ENCODE data around the gene ATG2B. TPM values are rescaled to one million over a fixed set of nuclear protein-coding genes. Genes with fewer than 3 reads are reported as not detected.

Gene ATG2B
- total RNA-seq, 1 donor from 2014 or later = 22.4 TPM

DNA sequence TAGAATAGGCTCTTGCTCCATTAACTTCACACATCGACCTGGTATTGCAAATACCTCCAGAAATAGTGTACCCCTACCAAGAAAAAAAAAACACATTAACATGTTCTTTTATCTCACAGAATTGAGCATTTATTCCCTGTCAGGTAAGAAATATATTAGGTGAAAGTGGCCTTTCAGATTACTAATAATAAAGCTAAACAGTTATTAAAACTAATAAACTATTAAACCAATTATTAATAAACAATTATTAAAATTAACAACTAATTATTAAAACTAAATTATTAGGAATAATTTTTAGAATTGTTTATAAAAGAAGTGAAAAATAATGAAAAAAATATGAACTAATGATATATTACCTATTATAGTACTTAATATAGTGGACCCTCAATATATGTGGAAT is 21.6 kb upstream of the ATG2B start:
- ATAC-seq (no peak), DNase-seq (no peak)
- no peaks in the 10 kb centered on the region for H3K27me3 ChIP-seq (ENCODE audit: low read depth)
- H3K36me3 ChIP-seq = peaks cover 36% of the 10 kb centered on the region
- no peaks in the 10 kb centered on the region for H3K4me1 ChIP-seq
- intact Hi-C loops (cut with DNase I) = no loop called here
- H3K4me3 ChIP-seq = no peak overlapping the region
- TF ChIP-seq, protein P1, sequence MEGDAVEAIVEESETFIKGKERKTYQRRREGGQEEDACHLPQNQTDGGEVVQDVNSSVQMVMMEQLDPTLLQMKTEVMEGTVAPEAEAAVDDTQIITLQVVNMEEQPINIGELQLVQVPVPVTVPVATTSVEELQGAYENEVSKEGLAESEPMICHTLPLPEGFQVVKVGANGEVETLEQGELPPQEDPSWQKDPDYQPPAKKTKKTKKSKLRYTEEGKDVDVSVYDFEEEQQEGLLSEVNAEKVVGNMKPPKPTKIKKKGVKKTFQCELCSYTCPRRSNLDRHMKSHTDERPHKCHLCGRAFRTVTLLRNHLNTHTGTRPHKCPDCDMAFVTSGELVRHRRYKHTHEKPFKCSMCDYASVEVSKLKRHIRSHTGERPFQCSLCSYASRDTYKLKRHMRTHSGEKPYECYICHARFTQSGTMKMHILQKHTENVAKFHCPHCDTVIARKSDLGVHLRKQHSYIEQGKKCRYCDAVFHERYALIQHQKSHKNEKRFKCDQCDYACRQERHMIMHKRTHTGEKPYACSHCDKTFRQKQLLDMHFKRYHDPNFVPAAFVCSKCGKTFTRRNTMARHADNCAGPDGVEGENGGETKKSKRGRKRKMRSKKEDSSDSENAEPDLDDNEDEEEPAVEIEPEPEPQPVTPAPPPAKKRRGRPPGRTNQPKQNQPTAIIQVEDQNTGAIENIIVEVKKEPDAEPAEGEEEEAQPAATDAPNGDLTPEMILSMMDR (IDR thresholded peaks at IDR 0.05) = no peak
- no peak overlapping the region for H3K27ac ChIP-seq
- no peaks in the 10 kb centered on the region for H3K9me3 ChIP-seq

DNA sequence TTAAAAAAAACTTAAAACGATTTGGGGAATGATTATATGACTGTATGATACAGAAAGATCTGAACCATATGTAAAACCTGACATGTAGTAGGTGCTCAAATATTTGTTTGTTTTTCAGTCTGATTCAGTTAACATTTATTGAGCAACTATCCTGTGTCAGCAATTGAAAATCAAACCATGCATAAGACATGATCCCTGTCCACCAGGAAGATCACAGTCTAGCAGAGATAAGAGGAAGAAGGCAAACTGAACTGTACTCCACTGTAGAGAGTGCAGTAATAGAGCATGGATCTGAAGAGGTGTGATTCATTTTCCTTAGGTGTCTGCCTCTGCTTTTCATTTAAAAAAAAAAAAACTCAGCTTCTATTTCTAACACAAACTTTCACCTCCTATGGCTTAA is 20.9 kb upstream of the ATG2B start:
- Histone ChIP-seq H3K9me3 (no peaks in the 10 kb centered on the region), H3K4me1 (no peaks in the 10 kb centered on the region), H3K27ac (no peak overlapping the region), H3K27me3 (ENCODE audit: low read depth) (no peaks in the 10 kb centered on the region), H3K4me3 (no peak overlapping the region), H3K36me3 (peaks cover 36% of the 10 kb centered on the region)
- intact Hi-C loops (cut with DNase I) = no loop called here
- DNase-seq (no peak), ATAC-seq (no peak)
- TF ChIP-seq, protein P1 (IDR thresholded peaks at IDR 0.05) = no peak

DNA sequence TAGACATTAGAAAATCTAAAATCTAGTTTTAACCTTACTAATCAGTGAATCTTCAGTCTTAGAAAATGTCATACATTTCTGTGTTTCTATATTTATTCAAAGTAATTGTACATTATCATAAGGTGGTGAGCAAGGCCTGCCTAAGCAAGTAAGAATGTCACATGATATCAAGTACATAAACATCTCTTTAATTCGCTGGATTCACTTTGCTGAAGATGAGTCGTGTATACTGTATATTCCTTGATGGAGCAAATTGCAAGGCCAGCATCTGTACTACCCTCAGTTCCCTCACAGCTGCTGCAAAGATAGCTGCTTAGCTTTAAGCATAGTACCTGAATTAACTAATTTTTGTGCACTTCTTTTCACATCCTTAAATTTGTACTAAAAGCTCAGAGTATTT is 20.3 kb upstream of the ATG2B start:
- Histone ChIP-seq H3K27me3 (ENCODE audit: low read depth) (no peaks in the 10 kb centered on the region), H3K36me3 (peaks cover 36% of the 10 kb centered on the region), H3K4me1 (no peaks in the 10 kb centered on the region), H3K27ac (no peak overlapping the region), H3K9me3 (no peaks in the 10 kb centered on the region), H3K4me3 (no peak overlapping the region)
- ATAC-seq = no peak
- intact Hi-C loops (cut with DNase I) = no loop called here
- TF ChIP-seq, protein P1 (IDR thresholded peaks at IDR 0.05) = no peak
- DNase-seq = no peak

DNA sequence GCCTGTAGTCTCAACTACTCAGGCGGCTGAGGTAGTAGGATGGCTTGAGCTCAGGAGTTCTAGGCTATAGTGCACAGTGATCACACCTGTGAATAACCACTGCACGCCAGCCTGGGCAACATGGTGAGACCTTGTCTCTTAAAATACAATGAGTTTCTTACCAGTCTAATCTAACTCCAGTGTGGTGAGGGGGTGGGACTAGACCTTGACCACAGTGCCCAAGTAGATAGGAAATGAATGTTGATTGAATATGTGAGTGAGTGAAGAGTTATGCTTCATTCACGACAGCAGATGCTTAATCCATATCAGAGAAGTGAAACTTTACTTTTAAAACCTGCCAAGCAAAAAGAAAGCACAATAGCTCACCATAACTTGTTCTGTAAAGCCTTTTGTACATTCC is 17.6 kb upstream of the ATG2B start:
- Histone ChIP-seq H3K27ac (no peak overlapping the region), H3K4me1 (no peaks in the 10 kb centered on the region), H3K9me3 (no peaks in the 10 kb centered on the region), H3K36me3 (peaks cover 25% of the 10 kb centered on the region), H3K27me3 (ENCODE audit: low read depth) (no peaks in the 10 kb centered on the region), H3K4me3 (no peak overlapping the region)
- TF ChIP-seq, protein P1 (IDR thresholded peaks at IDR 0.05) = no peak
- DNase-seq (no peak), ATAC-seq (no peak)
- intact Hi-C loops (cut with DNase I) = no loop called here

DNA sequence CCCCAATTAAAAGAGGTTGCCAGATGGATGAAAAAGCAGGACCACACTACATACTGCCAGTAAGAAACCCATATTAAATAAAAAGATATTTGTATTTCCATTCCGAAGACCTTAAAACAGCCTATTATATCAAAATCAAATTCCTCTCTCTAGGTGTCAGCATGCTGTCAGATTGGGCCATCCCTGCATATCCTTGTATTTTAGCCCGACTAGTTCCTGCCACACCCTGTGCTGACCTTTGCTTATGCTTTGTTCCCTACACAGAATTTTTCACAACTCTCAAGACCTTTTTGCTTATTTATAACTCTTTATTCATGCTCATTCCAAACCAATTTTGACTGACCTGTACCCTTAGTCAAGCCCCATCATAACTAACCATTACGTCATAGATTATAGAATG is 13.0 kb upstream of the ATG2B start:
- Histone ChIP-seq H3K4me3 (no peak overlapping the region), H3K9me3 (no peaks in the 10 kb centered on the region), H3K27me3 (ENCODE audit: low read depth) (no peaks in the 10 kb centered on the region), H3K4me1 (no peaks in the 10 kb centered on the region), H3K27ac (no peak overlapping the region), H3K36me3 (no peaks in the 10 kb centered on the region)
- DNase-seq (no peak), ATAC-seq (no peak)
- TF ChIP-seq, protein P1 (IDR thresholded peaks at IDR 0.05) = no peak
- intact Hi-C loops (cut with DNase I) = no loop called here

DNA sequence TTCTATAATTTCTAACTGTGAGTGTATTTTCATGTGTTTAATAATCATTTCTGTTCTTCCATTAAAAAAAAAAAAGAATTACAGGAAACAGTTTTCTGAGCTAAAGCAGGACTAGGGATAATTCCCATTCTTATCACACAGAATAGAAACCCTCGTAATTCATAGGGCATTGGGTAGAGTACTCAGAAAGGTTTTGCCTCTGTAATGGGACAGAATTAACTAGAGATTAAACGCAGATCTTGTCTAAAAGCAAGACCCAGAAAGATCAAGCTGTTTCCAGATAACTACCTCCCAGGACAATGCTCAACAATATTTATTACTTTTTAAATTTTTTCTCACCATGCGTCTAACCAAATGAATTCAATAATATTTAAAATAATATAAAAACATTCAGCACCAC is 10.4 kb upstream of the ATG2B start:
- Histone ChIP-seq H3K27ac (no peak overlapping the region), H3K36me3 (no peaks in the 10 kb centered on the region), H3K4me3 (no peak overlapping the region), H3K4me1 (no peaks in the 10 kb centered on the region), H3K27me3 (ENCODE audit: low read depth) (no peaks in the 10 kb centered on the region), H3K9me3 (no peaks in the 10 kb centered on the region)
- DNase-seq = no peak
- no peak for ATAC-seq
- TF ChIP-seq, protein P1 (IDR thresholded peaks at IDR 0.05) = no peak
- intact Hi-C loops (cut with DNase I) = no loop called here

All from lower lobe of right lung (tissue), 2 donors.